NCI-H1105 treated with DMSO at 0.1 percent for 48 hours (cell line): ENCODE measurements around the gene WASHC2C.
"Not testable (repeated sequence)": the region's sequence is repeated elsewhere in the genome, so short reads cannot be mapped to it uniquely, and the experiment has no call there.

Experiments
- DNase-seq: peaks from one replicate; lab custom pipeline; 2025; lab: John Stamatoyannopoulos, UW

Gene WASHC2C, protein sequence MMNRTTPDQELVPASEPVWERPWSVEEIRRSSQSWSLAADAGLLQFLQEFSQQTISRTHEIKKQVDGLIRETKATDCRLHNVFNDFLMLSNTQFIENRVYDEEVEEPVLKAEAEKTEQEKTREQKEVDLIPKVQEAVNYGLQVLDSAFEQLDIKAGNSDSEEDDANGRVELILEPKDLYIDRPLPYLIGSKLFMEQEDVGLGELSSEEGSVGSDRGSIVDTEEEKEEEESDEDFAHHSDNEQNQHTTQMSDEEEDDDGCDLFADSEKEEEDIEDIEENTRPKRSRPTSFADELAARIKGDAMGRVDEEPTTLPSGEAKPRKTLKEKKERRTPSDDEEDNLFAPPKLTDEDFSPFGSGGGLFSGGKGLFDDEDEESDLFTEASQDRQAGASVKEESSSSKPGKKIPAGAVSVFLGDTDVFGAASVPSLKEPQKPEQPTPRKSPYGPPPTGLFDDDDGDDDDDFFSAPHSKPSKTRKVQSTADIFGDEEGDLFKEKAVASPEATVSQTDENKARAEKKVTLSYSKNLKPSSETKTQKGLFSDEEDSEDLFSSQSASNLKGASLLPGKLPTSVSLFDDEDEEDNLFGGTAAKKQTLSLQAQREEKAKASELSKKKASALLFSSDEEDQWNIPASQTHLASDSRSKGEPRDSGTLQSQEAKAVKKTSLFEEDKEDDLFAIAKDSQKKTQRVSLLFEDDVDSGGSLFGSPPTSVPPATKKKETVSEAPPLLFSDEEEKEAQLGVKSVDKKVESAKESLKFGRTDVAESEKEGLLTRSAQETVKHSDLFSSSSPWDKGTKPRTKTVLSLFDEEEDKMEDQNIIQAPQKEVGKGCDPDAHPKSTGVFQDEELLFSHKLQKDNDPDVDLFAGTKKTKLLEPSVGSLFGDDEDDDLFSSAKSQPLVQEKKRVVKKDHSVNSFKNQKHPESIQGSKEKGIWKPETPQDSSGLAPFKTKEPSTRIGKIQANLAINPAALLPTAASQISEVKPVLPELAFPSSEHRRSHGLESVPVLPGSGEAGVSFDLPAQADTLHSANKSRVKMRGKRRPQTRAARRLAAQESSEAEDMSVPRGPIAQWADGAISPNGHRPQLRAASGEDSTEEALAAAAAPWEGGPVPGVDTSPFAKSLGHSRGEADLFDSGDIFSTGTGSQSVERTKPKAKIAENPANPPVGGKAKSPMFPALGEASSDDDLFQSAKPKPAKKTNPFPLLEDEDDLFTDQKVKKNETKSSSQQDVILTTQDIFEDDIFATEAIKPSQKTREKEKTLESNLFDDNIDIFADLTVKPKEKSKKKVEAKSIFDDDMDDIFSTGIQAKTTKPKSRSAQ (N-terminal part only)

GRCh38 chr10:45726703-45727420 is at the start of gene WASHC2C:
TSS of gene WASHC2C (plus strand) at chr10:45727266. CDS start at chr10:45727318, 52 bp downstream.
- peak; percentile 31 for DNase-seq

GRCh38 chr10:45678467-45678866 is 48.6 kb upstream of the WASHC2C start:
- not testable (repeated sequence) for DNase-seq

DNA sequence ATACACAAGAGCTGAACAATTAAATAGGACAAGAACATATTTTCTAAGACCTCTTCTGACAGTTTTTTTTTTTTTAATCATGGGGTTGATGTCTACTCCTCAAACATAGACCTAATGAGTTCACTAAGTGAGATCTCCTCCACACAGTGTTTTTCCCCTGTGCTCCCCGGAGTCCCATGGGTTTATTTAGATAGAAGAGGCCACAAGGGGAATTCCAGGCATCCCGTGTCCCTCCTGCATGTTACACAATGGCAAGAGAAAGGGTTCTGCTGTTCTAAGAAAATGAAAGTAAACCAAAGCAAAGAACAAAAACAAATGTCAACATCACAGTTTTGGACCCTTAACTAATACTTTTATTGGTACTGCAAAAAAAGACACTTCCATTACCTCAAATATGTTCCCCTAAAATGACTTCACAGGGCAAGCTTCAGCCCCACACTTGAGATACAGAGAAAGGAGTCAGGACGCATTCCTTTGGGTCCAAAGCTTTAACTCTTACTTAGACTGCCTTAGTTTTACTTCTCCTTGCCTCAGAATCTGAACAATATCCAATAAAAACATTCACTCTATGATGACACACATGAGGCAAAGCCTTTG is 16.8 kb upstream of the WASHC2C start:
- not testable (repeated sequence) for DNase-seq

DNA sequence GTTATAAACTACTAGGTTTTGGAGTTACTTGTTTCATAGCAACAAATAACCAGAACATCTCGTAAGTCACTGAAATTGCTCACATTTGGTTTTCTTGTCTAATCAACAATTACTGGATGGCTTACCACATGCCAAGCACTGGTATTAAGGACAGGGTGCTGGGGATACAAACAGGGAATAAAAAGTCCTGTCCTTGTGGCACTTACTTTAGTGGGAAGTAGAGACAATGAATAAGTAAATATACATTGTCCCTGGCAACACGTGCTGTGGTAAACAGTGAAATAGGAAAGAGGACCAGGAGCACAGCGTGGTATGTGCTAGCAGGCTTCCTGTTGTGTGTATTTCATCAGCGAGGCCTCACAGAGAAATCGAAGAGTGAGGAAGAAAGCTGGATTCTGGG is 15.8 kb upstream of the WASHC2C start:
- DNase-seq: not testable (repeated sequence)

GRCh38 chr10:45717053-45717452 is 10.0 kb upstream of the WASHC2C start:
- DNase-seq: not testable (repeated sequence)

- DNase-seq: not testable (repeated sequence)
Observed at GRCh38 chr10:45717642-45718041, 9.4 kb upstream of the WASHC2C start.

DNA sequence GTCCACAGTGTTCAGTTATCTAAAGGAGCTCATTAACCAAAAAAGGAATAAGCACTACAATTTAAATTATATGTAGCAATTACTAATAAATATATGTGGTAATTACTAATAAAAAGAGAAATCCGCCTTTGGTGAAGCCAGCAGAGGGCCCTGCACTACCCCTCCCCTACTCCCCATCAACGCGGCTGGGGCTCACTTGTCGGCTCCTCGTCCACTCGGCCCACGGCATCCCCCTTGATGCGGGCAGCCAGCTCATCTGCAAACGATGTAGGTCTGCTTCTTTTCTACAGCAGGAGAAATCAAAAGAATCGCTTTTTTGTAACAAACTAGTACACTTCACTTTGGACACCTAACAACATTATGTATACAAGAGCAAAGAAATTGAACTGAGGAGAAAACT is 5.6 kb upstream of the WASHC2C start:
- not testable (repeated sequence) for DNase-seq

DNA sequence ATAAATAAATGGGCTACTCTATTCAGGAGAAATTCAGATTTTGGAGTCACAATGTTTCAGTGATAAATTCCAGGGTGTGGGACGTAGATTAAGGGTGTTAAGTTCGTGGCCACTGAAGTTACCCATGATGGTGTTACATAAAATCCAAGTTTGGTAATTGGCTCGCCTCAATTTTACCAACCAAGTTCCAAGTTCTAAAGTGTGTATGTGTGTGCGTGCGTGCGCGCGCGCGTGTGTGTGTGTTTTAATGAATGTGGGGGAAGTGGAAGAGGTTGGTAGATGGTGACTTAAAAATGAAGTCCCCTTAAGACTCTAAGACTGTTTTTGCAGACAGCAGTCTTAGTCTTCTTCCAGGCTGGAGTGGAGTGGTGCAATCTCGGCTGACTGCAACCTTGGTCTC is 3.2 kb upstream of the WASHC2C start:
- DNase-seq: not testable (repeated sequence)

DNA sequence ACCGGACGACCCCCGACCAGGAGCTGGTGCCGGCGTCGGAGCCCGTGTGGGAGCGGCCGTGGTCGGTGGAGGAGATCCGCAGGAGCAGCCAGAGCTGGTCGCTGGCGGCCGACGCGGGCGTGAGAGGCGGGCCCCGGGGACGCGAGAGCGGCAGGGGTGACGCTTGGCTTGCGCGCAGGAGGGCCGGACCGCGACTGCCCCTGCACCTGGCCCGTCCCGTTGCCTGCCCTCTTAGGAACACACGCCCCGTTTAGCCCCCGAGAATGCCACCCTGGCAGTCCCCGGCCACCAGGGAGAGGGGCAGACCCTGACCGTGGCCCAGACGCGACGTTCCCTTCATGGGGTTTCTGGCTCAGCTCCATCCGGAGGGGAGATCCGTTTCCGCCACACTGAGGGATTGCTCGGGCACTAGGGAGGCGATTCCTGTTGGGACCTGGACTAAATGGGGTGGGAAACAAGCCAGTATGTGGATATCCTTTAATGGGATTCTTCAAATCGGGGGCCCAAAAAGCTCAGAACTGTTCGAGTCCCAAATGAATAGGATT is 427 bp downstream of the WASHC2C start:
- not testable (repeated sequence) for DNase-seq

GRCh38 chr10:45734449-45734848 is 7.4 kb downstream of the WASHC2C start:
- DNase-seq: not testable (repeated sequence)

- DNase-seq: not testable (repeated sequence)
Observed at GRCh38 chr10:45734867-45735266, 7.8 kb downstream of the WASHC2C start.

- DNase-seq: not testable (repeated sequence)
Observed at GRCh38 chr10:45741559-45741958, 14.5 kb downstream of the WASHC2C start.

GRCh38 chr10:45742014-45742413 is 14.9 kb downstream of the WASHC2C start:
- not testable (repeated sequence) for DNase-seq

- not testable (repeated sequence) for DNase-seq
Observed at GRCh38 chr10:45751141-45751540, 24.1 kb downstream of the WASHC2C start.

- not testable (repeated sequence) for DNase-seq
Observed at GRCh38 chr10:45752210-45752609, 25.1 kb downstream of the WASHC2C start.

GRCh38 chr10:45753979-45754495 is 27.0 kb downstream of the WASHC2C start:
- DNase-seq: not testable (repeated sequence)

- not testable (repeated sequence) for DNase-seq
Observed at GRCh38 chr10:45755083-45755482, 28.0 kb downstream of the WASHC2C start.

GRCh38 chr10:45756065-45756464 is 29.0 kb downstream of the WASHC2C start:
- not testable (repeated sequence) for DNase-seq

DNA sequence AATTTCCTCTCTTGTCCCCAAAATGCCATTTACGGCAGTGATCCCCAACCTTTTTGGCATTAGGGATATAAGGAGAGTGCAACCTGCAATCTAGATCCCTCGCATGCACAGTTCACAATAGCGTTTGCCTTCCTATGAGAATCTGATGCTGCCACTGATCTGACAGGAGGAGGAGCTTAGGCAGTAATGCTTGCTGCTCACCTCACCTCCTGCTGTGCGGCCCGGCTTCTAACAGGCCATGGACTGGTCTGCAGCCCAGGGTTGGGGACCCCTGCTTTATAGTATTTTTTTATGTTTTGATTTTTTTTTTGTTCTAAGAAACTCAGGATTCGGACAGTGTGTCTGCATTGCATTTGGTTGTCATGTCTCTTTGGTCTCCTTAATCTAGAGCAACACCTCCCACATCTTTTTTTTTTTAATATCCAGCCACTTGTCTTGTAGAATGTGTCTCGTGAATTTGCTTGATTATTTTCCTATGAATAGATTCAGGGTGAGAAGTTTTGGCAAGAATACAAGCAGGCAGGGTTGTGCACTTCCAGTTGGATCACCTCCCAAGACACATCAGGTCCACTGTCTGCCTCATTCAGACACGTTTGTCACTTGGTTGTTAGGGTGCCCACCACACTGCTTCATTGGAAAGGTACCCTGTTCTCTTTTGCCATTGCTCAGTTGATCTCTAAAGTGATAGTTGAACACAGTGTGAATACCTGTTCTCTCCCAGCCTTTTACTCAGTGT is 30.8 kb downstream of the WASHC2C start:
- DNase-seq: not testable (repeated sequence)
